Measurements from ENCODE around the gene ITGA11. TPM values are rescaled to one million over a fixed set of nuclear protein-coding genes. Genes with fewer than 3 reads are reported as not detected.

The ITGA11 gene
- total RNA-seq, 1 donor from 2014 or later: 31.4 TPM

- intact Hi-C loops (cut with micrococcal nuclease): no loop called here
These were observed 75.2 kb downstream of the ITGA11 start for GRCh38 chr15:68356778-68357177.

GRCh38 chr15:68354923-68355322, 77.0 kb downstream of the ITGA11 start:
- Histone ChIP-seq H3K36me3 (peaks cover 26% of the 10 kb centered on the region), H3K4me3 (no peak overlapping the region), H3K4me1 (peaks cover 22% of the 10 kb centered on the region), H3K27me3 (ENCODE audit: low read depth) (no peaks in the 10 kb centered on the region), H3K9me3 (replicated peaks) (peaks cover 14% of the 10 kb centered on the region), H3K27ac (replicated peaks) (no peak overlapping the region)
- no peak for DNase-seq
- no peak for TF ChIP-seq CTCF (IDR thresholded peaks at IDR 0.05; ENCODE audit: borderline replicate concordance)
- intact Hi-C loops (cut with micrococcal nuclease): no loop called here

More at GRCh38 chr15:68356778-68357177, 75.2 kb downstream of the ITGA11 start:
- Histone ChIP-seq H3K9me3 (replicated peaks) (peaks cover 14% of the 10 kb centered on the region), H3K36me3 (peaks cover 16% of the 10 kb centered on the region), H3K4me1 (peaks cover 39% of the 10 kb centered on the region), H3K27ac (replicated peaks) (no peak overlapping the region), H3K4me3 (no peak overlapping the region), H3K27me3 (ENCODE audit: low read depth) (no peaks in the 10 kb centered on the region)
- TF ChIP-seq CTCF (IDR thresholded peaks at IDR 0.05; ENCODE audit: borderline replicate concordance): no peak
- no peak for DNase-seq

- DNase-seq: no peak
- peak overlapping the region; percentile 67 for H3K27ac ChIP-seq (replicated peaks)
- peaks cover 14% of the 10 kb centered on the region for H3K9me3 ChIP-seq (replicated peaks)
- H3K36me3 ChIP-seq: peaks cover 31% of the 10 kb centered on the region
- H3K27me3 ChIP-seq (ENCODE audit: low read depth): no peaks in the 10 kb centered on the region
- H3K4me3 ChIP-seq: no peak overlapping the region
- intact Hi-C loops (cut with micrococcal nuclease): no loop called here
- peaks cover 20% of the 10 kb centered on the region for H3K4me1 ChIP-seq
- no peak for TF ChIP-seq CTCF (IDR thresholded peaks at IDR 0.05; ENCODE audit: borderline replicate concordance)
These were observed 77.7 kb downstream of the ITGA11 start for GRCh38 chr15:68354268-68354667.

GRCh38 chr15:68353421-68354135, 78.4 kb downstream of the ITGA11 start:
- Histone ChIP-seq H3K27me3 (ENCODE audit: low read depth) (no peaks in the 10 kb centered on the region), H3K9me3 (replicated peaks) (peaks cover 14% of the 10 kb centered on the region), H3K4me1 (peaks cover 25% of the 10 kb centered on the region), H3K36me3 (peaks cover 34% of the 10 kb centered on the region), H3K27ac (replicated peaks) (peak overlapping the region; percentile 67), H3K4me3 (no peak overlapping the region)
- DNase-seq: no peak
- intact Hi-C loops (cut with micrococcal nuclease): no loop called here
- TF ChIP-seq CTCF (IDR thresholded peaks at IDR 0.05; ENCODE audit: borderline replicate concordance): no peak

- Histone ChIP-seq H3K27me3 (ENCODE audit: low read depth) (no peaks in the 10 kb centered on the region), H3K4me1 (peaks cover 35% of the 10 kb centered on the region), H3K9me3 (replicated peaks) (peaks cover 12% of the 10 kb centered on the region), H3K4me3 (no peak overlapping the region), H3K36me3 (peaks cover 33% of the 10 kb centered on the region), H3K27ac (replicated peaks) (peak overlapping the region; percentile 67)
- intact Hi-C loops (cut with micrococcal nuclease): no loop called here
- no peak for DNase-seq
- no peak for TF ChIP-seq CTCF (IDR thresholded peaks at IDR 0.05; ENCODE audit: borderline replicate concordance)
These were observed 79.4 kb downstream of the ITGA11 start for GRCh38 chr15:68352401-68353062.

All from left ventricle myocardium inferior (tissue), 1 donor.